ENCODE results near the gene RAB3GAP2.

RAB3GAP2 gene

DNA sequence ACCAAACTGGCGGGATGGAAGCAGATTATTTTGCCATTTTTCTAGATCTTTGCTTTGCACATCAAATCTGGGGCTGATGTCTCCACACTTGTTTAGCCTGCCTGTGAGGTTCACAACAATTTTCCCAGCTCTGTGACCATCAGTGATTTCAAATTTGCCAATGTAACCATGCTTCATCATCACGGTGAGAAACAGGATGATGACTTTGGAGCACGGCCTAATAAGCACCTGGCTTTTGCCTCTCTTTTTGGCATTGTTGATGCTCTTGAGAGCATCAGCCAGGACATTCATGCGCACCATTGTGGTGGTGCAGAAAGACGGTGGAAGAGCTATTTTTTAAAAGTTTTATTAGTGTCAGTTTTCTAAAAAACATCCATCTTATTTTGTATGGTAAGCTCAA, 128.2 kb downstream of the RAB3GAP2 start:
- Histone ChIP-seq H3K9ac (ENCODE audit: insufficient read length, low read depth) (no peak overlapping the region), H3K4me3 (ENCODE audit: insufficient read length, low read depth) (no peak overlapping the region), H3K9me3 (ENCODE audit: insufficient read depth, low read length) (no peaks in the 10 kb centered on the region), H3K4me1 (ENCODE audit: insufficient read depth, insufficient read length) (no peaks in the 10 kb centered on the region), H3K36me3 (ENCODE audit: insufficient read depth, insufficient read length, low read length) (peaks cover 60% of the 10 kb centered on the region), H3K27me3 (ENCODE audit: insufficient read depth, insufficient read length) (no peaks in the 10 kb centered on the region)
- DNase-seq (ENCODE audit: low read depth, low spot score), result no peak
- TF ChIP-seq SUZ12 (IDR thresholded peaks at IDR 0.05; ENCODE audit: extremely low read depth, insufficient read depth, insufficient read length) (no peak), YY1 (IDR thresholded peaks at IDR 0.05; ENCODE audit: insufficient read depth, insufficient read length) (no peak), ZNF274 (IDR thresholded peaks at IDR 0.05; ENCODE audit: low read depth, low read length) (no peak)

DNA sequence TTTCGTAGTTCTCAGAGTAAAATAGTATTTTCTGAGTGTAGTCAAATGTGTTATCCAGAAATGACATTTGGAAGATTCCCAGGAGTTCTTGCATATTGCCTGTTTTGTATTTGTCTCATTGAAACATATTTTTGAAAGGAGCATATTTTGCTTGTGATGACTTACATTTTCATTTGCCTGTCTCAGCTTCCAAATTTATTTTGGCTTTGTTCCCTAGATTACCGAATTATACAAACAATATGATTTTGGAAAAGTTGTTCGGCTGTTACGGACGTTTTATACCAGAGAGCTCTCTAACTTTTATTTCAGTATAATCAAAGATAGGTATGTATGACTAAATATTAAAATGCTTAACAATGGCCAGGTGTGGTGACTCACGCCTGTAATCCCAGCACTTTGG, 132.3 kb downstream of the RAB3GAP2 start:
- no peak overlapping the region for H3K9ac ChIP-seq (ENCODE audit: insufficient read length, low read depth)
- no peak overlapping the region for H3K4me3 ChIP-seq (ENCODE audit: insufficient read length, low read depth)
- TF ChIP-seq YY1 (IDR thresholded peaks at IDR 0.05; ENCODE audit: insufficient read depth, insufficient read length), result no peak
- TF ChIP-seq ZNF274 (IDR thresholded peaks at IDR 0.05; ENCODE audit: low read depth, low read length), result no peak
- no peak for TF ChIP-seq SUZ12 (IDR thresholded peaks at IDR 0.05; ENCODE audit: extremely low read depth, insufficient read depth, insufficient read length)
- no peaks in the 10 kb centered on the region for H3K9me3 ChIP-seq (ENCODE audit: insufficient read depth, low read length)
- H3K27me3 ChIP-seq (ENCODE audit: insufficient read depth, insufficient read length), result no peaks in the 10 kb centered on the region
- DNase-seq (ENCODE audit: low read depth, low spot score), result no peak
- H3K4me1 ChIP-seq (ENCODE audit: insufficient read depth, insufficient read length), result no peaks in the 10 kb centered on the region
- H3K36me3 ChIP-seq (ENCODE audit: insufficient read depth, insufficient read length, low read length), result peaks cover 56% of the 10 kb centered on the region

DNA sequence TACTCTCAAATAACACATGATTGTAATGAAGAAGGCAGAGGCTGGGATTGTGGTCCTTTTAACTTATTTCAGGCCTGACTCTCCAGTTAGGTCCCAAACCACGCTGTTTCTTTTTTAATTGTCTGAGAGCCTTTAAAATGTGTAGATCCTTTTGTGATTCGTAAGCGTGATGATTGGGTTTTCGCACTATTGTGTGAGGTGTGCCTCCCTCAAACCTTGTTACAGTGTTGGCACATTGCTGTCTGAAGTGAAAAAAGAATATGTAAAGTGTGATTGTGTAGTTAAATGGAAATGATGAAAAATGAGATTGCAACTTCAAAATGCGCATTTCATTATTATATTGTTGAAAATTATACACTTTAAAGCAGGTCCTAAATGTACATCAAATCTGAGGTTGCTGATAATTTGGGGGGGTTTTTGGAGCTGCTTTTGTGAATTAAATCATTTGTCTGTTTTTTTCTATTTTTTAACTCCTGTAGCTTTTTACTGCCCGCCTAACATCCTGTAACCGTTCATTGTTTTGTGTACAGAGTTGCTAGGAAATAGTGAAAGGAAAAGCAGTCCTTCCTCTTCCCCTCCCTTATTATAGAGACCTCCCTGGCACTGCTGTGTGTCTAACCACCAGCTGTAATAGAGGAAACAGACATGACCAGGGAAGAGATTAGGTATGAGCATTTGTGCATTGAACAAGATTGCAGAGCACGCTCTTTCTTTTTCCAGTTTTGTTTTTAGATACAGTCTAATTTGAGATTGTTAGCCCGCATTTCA, 135.1 kb downstream of the RAB3GAP2 start:
- Histone ChIP-seq H3K27me3 (ENCODE audit: insufficient read depth, insufficient read length) (no peaks in the 10 kb centered on the region), H3K36me3 (ENCODE audit: insufficient read depth, insufficient read length, low read length) (peaks cover 62% of the 10 kb centered on the region), H3K9me3 (ENCODE audit: insufficient read depth, low read length) (no peaks in the 10 kb centered on the region), H3K9ac (ENCODE audit: insufficient read length, low read depth) (no peak overlapping the region), H3K4me1 (ENCODE audit: insufficient read depth, insufficient read length) (no peaks in the 10 kb centered on the region), H3K4me3 (ENCODE audit: insufficient read length, low read depth) (no peak overlapping the region)
- TF ChIP-seq SUZ12 (IDR thresholded peaks at IDR 0.05; ENCODE audit: extremely low read depth, insufficient read depth, insufficient read length) (no peak), YY1 (IDR thresholded peaks at IDR 0.05; ENCODE audit: insufficient read depth, insufficient read length) (no peak), ZNF274 (IDR thresholded peaks at IDR 0.05; ENCODE audit: low read depth, low read length) (no peak)
- no peak for DNase-seq (ENCODE audit: low read depth, low spot score)

DNA sequence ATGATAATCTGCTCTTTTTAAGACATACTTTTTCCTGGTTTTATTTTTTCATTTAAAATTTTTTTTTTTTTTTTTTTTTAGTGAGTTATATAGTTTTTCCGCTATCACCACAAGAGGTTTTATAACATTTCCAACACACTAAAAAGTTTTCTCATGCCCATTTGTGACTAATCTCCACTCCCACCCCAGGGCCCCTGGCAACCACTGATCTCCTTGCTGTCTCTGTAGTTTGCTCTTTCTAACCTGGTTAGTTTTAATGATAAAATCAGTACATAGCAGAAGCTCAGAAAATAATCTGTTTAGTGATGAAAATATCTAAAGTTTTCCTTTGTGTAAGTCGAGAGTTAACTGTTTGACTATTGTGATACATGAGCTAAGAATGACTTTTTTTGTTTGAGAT, 136.5 kb downstream of the RAB3GAP2 start:
- H3K27me3 ChIP-seq (ENCODE audit: insufficient read depth, insufficient read length), result no peaks in the 10 kb centered on the region
- H3K4me3 ChIP-seq (ENCODE audit: insufficient read length, low read depth), result no peak overlapping the region
- no peak overlapping the region for H3K9ac ChIP-seq (ENCODE audit: insufficient read length, low read depth)
- no peaks in the 10 kb centered on the region for H3K9me3 ChIP-seq (ENCODE audit: insufficient read depth, low read length)
- TF ChIP-seq ZNF274 (IDR thresholded peaks at IDR 0.05; ENCODE audit: low read depth, low read length) (no peak), SUZ12 (IDR thresholded peaks at IDR 0.05; ENCODE audit: extremely low read depth, insufficient read depth, insufficient read length) (no peak), YY1 (IDR thresholded peaks at IDR 0.05; ENCODE audit: insufficient read depth, insufficient read length) (no peak)
- H3K4me1 ChIP-seq (ENCODE audit: insufficient read depth, insufficient read length), result no peaks in the 10 kb centered on the region
- peaks cover 50% of the 10 kb centered on the region for H3K36me3 ChIP-seq (ENCODE audit: insufficient read depth, insufficient read length, low read length)
- DNase-seq (ENCODE audit: low read depth, low spot score), result no peak

DNA sequence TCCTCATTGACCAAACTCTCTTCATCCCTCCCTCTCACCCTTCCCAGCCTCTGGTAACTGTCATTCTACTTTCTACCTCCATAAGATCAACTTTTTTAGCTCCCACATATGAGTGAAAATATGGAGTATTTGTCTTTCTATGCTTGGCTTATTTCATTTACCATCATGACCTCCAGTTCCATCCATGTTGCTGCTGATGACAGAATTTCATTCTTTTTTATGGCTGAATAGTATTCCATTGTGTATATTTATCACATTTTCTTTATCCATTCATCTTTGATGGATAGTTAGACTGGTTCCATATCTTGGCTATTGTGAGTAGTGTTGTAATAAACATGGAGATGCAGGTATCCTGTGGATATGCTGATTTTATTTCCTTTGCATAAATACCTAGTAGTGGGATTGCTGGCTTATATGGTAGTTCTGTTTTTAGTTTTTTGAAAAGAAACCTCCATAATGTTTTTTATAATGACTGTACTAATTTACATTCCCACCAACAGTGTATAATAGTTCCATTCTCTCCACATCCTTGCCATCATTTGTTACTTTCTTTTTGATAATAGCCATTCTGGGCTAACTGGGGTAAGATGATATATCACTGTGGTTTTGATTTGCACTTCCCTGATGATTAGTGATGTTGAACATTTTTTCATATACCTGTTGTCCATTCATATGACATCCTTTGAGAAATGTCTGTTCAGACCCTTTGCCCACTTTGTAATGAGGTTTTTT, 142.6 kb downstream of the RAB3GAP2 start:
- no peak for TF ChIP-seq YY1 (IDR thresholded peaks at IDR 0.05; ENCODE audit: insufficient read depth, insufficient read length)
- no peak for TF ChIP-seq SUZ12 (IDR thresholded peaks at IDR 0.05; ENCODE audit: extremely low read depth, insufficient read depth, insufficient read length)
- no peak for TF ChIP-seq ZNF274 (IDR thresholded peaks at IDR 0.05; ENCODE audit: low read depth, low read length)
- no peaks in the 10 kb centered on the region for H3K9me3 ChIP-seq (ENCODE audit: insufficient read depth, low read length)
- no peak for DNase-seq (ENCODE audit: low read depth, low spot score)
- no peak overlapping the region for H3K4me3 ChIP-seq (ENCODE audit: insufficient read length, low read depth)
- H3K9ac ChIP-seq (ENCODE audit: insufficient read length, low read depth), result no peak overlapping the region
- no peaks in the 10 kb centered on the region for H3K4me1 ChIP-seq (ENCODE audit: insufficient read depth, insufficient read length)
- peaks cover 43% of the 10 kb centered on the region for H3K36me3 ChIP-seq (ENCODE audit: insufficient read depth, insufficient read length, low read length)
- H3K27me3 ChIP-seq (ENCODE audit: insufficient read depth, insufficient read length), result no peaks in the 10 kb centered on the region

DNA sequence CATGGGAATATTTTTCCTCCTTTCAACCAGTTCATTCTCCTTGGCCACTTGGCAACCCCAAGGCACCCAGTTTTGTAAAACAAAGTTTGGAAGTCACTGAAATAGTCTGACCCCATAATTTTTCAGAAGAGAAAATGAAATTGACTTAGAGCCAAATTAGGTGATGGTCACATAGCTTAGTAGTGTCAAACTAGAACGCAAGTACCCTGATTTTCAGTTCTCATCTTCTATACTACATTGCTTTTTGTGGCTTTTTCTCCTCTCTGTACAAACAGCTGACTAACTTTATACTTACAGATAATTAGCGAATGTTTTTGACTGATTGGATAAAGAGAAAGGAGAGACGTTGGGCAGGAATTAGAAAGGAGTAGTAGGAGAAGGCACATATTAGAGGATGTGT, 145.2 kb downstream of the RAB3GAP2 start:
- Histone ChIP-seq H3K4me3 (ENCODE audit: insufficient read length, low read depth) (no peak overlapping the region), H3K9ac (ENCODE audit: insufficient read length, low read depth) (no peak overlapping the region), H3K4me1 (ENCODE audit: insufficient read depth, insufficient read length) (no peaks in the 10 kb centered on the region), H3K27me3 (ENCODE audit: insufficient read depth, insufficient read length) (no peaks in the 10 kb centered on the region), H3K9me3 (ENCODE audit: insufficient read depth, low read length) (no peaks in the 10 kb centered on the region), H3K36me3 (ENCODE audit: insufficient read depth, insufficient read length, low read length) (peaks cover 32% of the 10 kb centered on the region)
- no peak for TF ChIP-seq ZNF274 (IDR thresholded peaks at IDR 0.05; ENCODE audit: low read depth, low read length)
- no peak for TF ChIP-seq SUZ12 (IDR thresholded peaks at IDR 0.05; ENCODE audit: extremely low read depth, insufficient read depth, insufficient read length)
- TF ChIP-seq YY1 (IDR thresholded peaks at IDR 0.05; ENCODE audit: insufficient read depth, insufficient read length), result no peak
- DNase-seq (ENCODE audit: low read depth, low spot score), result no peak

DNA sequence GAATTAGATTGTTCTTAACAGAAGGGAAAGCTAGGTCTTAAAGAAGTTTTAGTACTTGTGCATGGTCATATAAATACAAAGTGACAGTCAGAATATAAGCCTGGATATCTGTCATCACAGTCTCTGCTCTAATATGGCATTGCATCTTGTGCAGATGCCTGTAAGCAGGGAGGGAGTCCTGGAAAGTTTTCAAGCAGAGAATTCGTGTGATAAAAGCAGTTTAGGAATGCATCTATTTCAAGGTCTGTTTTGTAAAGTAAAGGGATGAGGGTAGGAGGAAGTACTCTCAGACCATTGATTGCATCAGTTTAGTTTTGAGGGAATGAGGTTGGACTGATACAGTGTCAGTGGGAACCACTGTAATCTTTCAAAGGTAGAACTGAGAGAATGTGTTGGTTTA, 147.7 kb downstream of the RAB3GAP2 start:
- no peaks in the 10 kb centered on the region for H3K9me3 ChIP-seq (ENCODE audit: insufficient read depth, low read length)
- TF ChIP-seq SUZ12 (IDR thresholded peaks at IDR 0.05; ENCODE audit: extremely low read depth, insufficient read depth, insufficient read length) (no peak), YY1 (IDR thresholded peaks at IDR 0.05; ENCODE audit: insufficient read depth, insufficient read length) (no peak), ZNF274 (IDR thresholded peaks at IDR 0.05; ENCODE audit: low read depth, low read length) (no peak)
- no peak for DNase-seq (ENCODE audit: low read depth, low spot score)
- H3K4me1 ChIP-seq (ENCODE audit: insufficient read depth, insufficient read length), result no peaks in the 10 kb centered on the region
- H3K36me3 ChIP-seq (ENCODE audit: insufficient read depth, insufficient read length, low read length), result peaks cover 31% of the 10 kb centered on the region
- no peak overlapping the region for H3K4me3 ChIP-seq (ENCODE audit: insufficient read length, low read depth)
- H3K27me3 ChIP-seq (ENCODE audit: insufficient read depth, insufficient read length), result no peaks in the 10 kb centered on the region
- no peak overlapping the region for H3K9ac ChIP-seq (ENCODE audit: insufficient read length, low read depth)
